K562 (cell line): ENCODE measurements around the gene MITF. TPM values are rescaled to one million over a fixed set of nuclear protein-coding genes. Genes with fewer than 3 reads are reported as not detected.

Source experiments
- C11orf30 ChIP-seq: fragments of 450-650 bp; IDR thresholded peaks from 2 replicates; pipeline ENCODE4 v1.6.1; 2016; ENCODE audit warnings: low read depth, mild to moderate bottlenecking
- CAMTA2 ChIP-seq: fragments of 250-450 bp; sonication (Bioruptor Pico); conservative IDR thresholded peaks from 2 replicates; pipeline ENCODE4 v1.5.1; 2022
- CEBPB ChIP-seq: fragments of 450-650 bp; IDR thresholded peaks from 2 replicates; pipeline ENCODE4 v1.6.1; 2016; ENCODE audit warnings: missing genetic modification characterization, missing compliant biosample characterization
- CREBBP ChIP-seq: IDR thresholded peaks from one replicate; pipeline ENCODE4 v1.6.1; 2012; ENCODE audit warnings: low read depth, mild to moderate bottlenecking, control low read depth, inconsistent platforms, low read length
- EGR1 ChIP-seq: fragments of 450-650 bp; conservative IDR thresholded peaks from 2 replicates; pipeline ENCODE4 v1.6.1; 2017; ENCODE audit warnings: mild to moderate bottlenecking
- HDAC6 ChIP-seq: IDR thresholded peaks from 2 replicates; pipeline ENCODE4 v1.6.1; 2012; ENCODE audit warnings: low read depth, mild to moderate bottlenecking, control low read depth, inconsistent platforms, low read length, moderate library complexity
- HSF4 ChIP-seq: fragments of 250-450 bp; sonication (Bioruptor Pico); IDR thresholded peaks from 2 replicates; pipeline ENCODE4 v2.1.2; 2022; ENCODE audit warnings: mild to moderate bottlenecking, moderate library complexity, borderline replicate concordance
- LCOR ChIP-seq: sonication (generic); formaldehyde crosslinking; IDR thresholded peaks from 2 replicates; pipeline ENCODE4 v1.8.0; 2022; ENCODE audit warnings: mild to moderate bottlenecking, missing genetic modification reagents
- MTF1 ChIP-seq: fragments of 250-450 bp; sonication (Bioruptor Pico); IDR thresholded peaks from 2 replicates; pipeline ENCODE4 v1.9.0; 2021; ENCODE audit warnings: moderate library complexity, mild to moderate bottlenecking, inconsistent platforms, borderline replicate concordance
- PHF8 ChIP-seq: fragments of 200-600 bp; sonication (generic); IDR thresholded peaks from 2 replicates; pipeline ENCODE4 v1.6.1; 2012; ENCODE audit warnings: mixed run types, mild to moderate bottlenecking, inconsistent platforms, low read length, moderate library complexity, borderline replicate concordance
- PURB ChIP-seq: sonication (generic); formaldehyde crosslinking; IDR thresholded peaks from 2 replicates; pipeline ENCODE4 v1.9.0; 2021; ENCODE audit warnings: low read depth, mild to moderate bottlenecking, missing genetic modification reagents
- SLC30A9 ChIP-seq: fragments of 250-450 bp; sonication (Bioruptor Pico); IDR thresholded peaks from 2 replicates; pipeline ENCODE4 v1.8.0; 2022; ENCODE audit warnings: mild to moderate bottlenecking, moderate library complexity
- ZBTB17 ChIP-seq: fragments of 450-650 bp; formaldehyde crosslinking; IDR thresholded peaks from 2 replicates; pipeline ENCODE4 v1.4.0; 2020; ENCODE audit warnings: mild to moderate bottlenecking
- ZNF140 ChIP-seq: fragments of 250-450 bp; sonication (Bioruptor Pico); IDR thresholded peaks from 2 replicates; pipeline ENCODE4 v1.8.0; 2021; ENCODE audit warnings: moderate library complexity, mild to moderate bottlenecking, inconsistent platforms
- ZNF253 ChIP-seq: fragments of 250-450 bp; sonication (Bioruptor Pico); conservative IDR thresholded peaks from 2 replicates; pipeline ENCODE4 v1.6.1; 2021; ENCODE audit warnings: mild to moderate bottlenecking
- ZNF785 ChIP-seq: fragments of 250-450 bp; sonication (Bioruptor Pico); IDR thresholded peaks from 2 replicates; pipeline ENCODE4 v1.4.0; 2020; ENCODE audit warnings: mild to moderate bottlenecking
- ZZZ3 ChIP-seq: fragments of 450-650 bp; IDR thresholded peaks from 2 replicates; pipeline ENCODE4 v1.6.1; 2016; ENCODE audit warnings: antibody characterized with exemption, mild to moderate bottlenecking, moderate library complexity
- polyA plus RNA-seq, 8 experiments: library from polyadenylated mRNA; depleted of rRNA in 4 of 8; stranded (reverse) in 5 of 8; unstranded in 3 of 8; fragments of >200 nt; fragmentation: Nextera tagmentation in 2 of 8; fragmentation: Illumina TruSeq in 1 of 8; extraction: Ambion mirVana in 2 of 8; extraction: Trizol in 1 of 8; gene quantifications; 2 replicates each; pipeline versions ENCODE4 v1.2.1 to v1.2.3, GENCODE V29; 2011 to 2014; ENCODE audit warnings: inconsistent platforms in 1 of 8, missing spikeins in 1 of 8
- total RNA-seq, 7 experiments: library from RNA; depleted of rRNA in 6 of 7; stranded (reverse); fragments of >200 nt in 6 of 7; fragmentation: Illumina TruSeq in 2 of 7; extraction: Trizol in 2 of 7; gene quantifications; 2 replicates each; pipeline versions ENCODE4 v1.2.1 to v1.2.3, GENCODE V29; 2011 to 2021; ENCODE audit warnings: low replicate concordance in 1 of 7
- TF ChIP-seq, protein P1 (sequence below): sonication (generic); formaldehyde crosslinking; IDR thresholded peaks from 2 replicates; pipeline ENCODE4 v1.8.0; 2022; ENCODE audit warnings: mild to moderate bottlenecking, missing genetic modification reagents
- TF ChIP-seq, protein P2 (sequence below): fragments of 450-650 bp; IDR thresholded peaks from 2 replicates; pipeline ENCODE4 v1.6.1; 2014; ENCODE audit warnings: low read depth, mild to moderate bottlenecking, moderate library complexity, borderline replicate concordance
- TF ChIP-seq, protein P3 (sequence below), 2 experiments: IDR thresholded peaks in 1 of 2; conservative IDR thresholded peaks in 1 of 2; 2 replicates each; pipeline ENCODE4 v1.6.1; 2016; ENCODE audit warnings: low read depth in 2 of 2, mild to moderate bottlenecking in 1 of 2, missing compliant biosample characterization in 1 of 2, missing genetic modification characterization in 1 of 2, moderate library complexity in 1 of 2

MITF gene
- total and polyA plus RNA-seq, 9 of the 15 experiments (the other 6 are each of a cell fraction or from before 2014, with no cell fraction given): 5.6 to 14.9 (median 11.1) TPM

DNA sequence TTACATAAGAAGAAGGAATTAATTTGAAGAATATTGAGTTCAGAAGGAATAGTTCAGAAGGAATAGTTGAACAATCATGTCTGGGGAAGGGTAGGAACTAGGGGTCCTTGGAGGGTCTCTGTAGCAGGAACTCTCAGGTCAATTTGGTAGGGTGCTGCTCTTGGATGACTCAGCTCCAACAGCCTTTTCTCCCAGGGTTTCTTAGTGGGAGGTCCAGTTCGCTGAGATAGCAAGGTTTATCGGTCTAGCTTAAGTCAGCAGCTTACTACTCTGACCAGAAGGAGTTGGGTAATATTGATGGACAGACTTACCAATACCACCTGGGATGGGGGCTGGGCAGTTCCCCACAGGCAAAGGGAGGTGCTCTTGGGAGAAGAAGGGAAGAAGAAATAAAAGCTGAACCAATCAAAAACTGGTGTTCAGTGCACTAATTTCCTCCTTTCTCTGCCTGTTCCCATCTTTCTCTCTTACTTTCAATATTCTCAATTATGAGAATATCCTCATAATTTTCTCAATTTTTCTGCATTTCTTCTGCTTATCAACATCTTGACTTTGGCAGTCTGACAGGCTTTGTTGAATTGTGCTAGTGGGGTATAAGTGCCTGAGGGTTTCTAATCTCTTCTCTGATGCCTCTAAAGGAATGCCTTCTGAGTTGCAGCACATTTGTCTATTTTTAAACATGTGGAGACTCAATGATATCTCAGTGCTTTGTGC lies 14.4 kb upstream of the MITF start (continued):
- TF ChIP-seq, protein P1, sequence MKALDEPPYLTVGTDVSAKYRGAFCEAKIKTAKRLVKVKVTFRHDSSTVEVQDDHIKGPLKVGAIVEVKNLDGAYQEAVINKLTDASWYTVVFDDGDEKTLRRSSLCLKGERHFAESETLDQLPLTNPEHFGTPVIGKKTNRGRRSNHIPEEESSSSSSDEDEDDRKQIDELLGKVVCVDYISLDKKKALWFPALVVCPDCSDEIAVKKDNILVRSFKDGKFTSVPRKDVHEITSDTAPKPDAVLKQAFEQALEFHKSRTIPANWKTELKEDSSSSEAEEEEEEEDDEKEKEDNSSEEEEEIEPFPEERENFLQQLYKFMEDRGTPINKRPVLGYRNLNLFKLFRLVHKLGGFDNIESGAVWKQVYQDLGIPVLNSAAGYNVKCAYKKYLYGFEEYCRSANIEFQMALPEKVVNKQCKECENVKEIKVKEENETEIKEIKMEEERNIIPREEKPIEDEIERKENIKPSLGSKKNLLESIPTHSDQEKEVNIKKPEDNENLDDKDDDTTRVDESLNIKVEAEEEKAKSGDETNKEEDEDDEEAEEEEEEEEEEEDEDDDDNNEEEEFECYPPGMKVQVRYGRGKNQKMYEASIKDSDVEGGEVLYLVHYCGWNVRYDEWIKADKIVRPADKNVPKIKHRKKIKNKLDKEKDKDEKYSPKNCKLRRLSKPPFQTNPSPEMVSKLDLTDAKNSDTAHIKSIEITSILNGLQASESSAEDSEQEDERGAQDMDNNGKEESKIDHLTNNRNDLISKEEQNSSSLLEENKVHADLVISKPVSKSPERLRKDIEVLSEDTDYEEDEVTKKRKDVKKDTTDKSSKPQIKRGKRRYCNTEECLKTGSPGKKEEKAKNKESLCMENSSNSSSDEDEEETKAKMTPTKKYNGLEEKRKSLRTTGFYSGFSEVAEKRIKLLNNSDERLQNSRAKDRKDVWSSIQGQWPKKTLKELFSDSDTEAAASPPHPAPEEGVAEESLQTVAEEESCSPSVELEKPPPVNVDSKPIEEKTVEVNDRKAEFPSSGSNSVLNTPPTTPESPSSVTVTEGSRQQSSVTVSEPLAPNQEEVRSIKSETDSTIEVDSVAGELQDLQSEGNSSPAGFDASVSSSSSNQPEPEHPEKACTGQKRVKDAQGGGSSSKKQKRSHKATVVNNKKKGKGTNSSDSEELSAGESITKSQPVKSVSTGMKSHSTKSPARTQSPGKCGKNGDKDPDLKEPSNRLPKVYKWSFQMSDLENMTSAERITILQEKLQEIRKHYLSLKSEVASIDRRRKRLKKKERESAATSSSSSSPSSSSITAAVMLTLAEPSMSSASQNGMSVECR (CRISPR knock-in tag): no peak
- TF ChIP-seq HSF4 (no peak), EGR1 (no peak), ZNF140 (no peak), LCOR (CRISPR knock-in tag) (no peak), SLC30A9 (no peak), CAMTA2 (CRISPR knock-in tag) (no peak), PHF8 (no peak), MTF1 (no peak), CREBBP (no peak), ZZZ3 (no peak), C11orf30 (peak; percentile 90), ZBTB17 (CRISPR knock-in tag) (no peak), CEBPB (tag) (peak; percentile 96), ZNF253 (CRISPR knock-in tag) (no peak), PURB (CRISPR knock-in tag) (no peak), HDAC6 (no peak), ZNF785 (CRISPR knock-in tag) (no peak)
- TF ChIP-seq, protein P2, sequence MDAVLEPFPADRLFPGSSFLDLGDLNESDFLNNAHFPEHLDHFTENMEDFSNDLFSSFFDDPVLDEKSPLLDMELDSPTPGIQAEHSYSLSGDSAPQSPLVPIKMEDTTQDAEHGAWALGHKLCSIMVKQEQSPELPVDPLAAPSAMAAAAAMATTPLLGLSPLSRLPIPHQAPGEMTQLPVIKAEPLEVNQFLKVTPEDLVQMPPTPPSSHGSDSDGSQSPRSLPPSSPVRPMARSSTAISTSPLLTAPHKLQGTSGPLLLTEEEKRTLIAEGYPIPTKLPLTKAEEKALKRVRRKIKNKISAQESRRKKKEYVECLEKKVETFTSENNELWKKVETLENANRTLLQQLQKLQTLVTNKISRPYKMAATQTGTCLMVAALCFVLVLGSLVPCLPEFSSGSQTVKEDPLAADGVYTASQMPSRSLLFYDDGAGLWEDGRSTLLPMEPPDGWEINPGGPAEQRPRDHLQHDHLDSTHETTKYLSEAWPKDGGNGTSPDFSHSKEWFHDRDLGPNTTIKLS: no peak
- TF ChIP-seq, protein P3, sequence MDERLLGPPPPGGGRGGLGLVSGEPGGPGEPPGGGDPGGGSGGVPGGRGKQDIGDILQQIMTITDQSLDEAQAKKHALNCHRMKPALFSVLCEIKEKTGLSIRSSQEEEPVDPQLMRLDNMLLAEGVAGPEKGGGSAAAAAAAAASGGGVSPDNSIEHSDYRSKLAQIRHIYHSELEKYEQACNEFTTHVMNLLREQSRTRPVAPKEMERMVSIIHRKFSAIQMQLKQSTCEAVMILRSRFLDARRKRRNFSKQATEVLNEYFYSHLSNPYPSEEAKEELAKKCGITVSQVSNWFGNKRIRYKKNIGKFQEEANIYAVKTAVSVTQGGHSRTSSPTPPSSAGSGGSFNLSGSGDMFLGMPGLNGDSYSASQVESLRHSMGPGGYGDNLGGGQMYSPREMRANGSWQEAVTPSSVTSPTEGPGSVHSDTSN (CRISPR knock-in tag; IDR thresholded peaks at IDR 0.05; ENCODE audit: low read depth): no peak
- TF ChIP-seq, protein P3 (tag; conservative IDR thresholded peaks at IDR 0.05; ENCODE audit: low read depth): peak; percentile 84
